Neuron (in vitro differentiated cells): ENCODE data around the gene SLC2A10.

Source experiments
- H2AFZ ChIP-seq: one replicate; pipeline ENCODE4 v1.6.1; 2013; ENCODE audit warnings: low read depth, mild to moderate bottlenecking, inconsistent platforms, low read length, moderate library complexity
- H3K27me3 ChIP-seq: one replicate; pipeline ENCODE4 v1.6.1; 2013; ENCODE audit warnings: low read length; ENCODE audit not compliant: insufficient read depth
- H3K36me3 ChIP-seq: one replicate; pipeline ENCODE4 v1.6.1; 2013; ENCODE audit warnings: low read length; ENCODE audit not compliant: insufficient read depth
- H3K4me1 ChIP-seq: one replicate; pipeline ENCODE4 v1.6.1; 2013; ENCODE audit warnings: low read length; ENCODE audit not compliant: insufficient read depth
- H3K4me3 ChIP-seq: 2 replicates; pipeline ENCODE4 v1.5.1; 2013; ENCODE audit warnings: mild to moderate bottlenecking, low read length, moderate library complexity
- H3K9me3 ChIP-seq: one replicate; pipeline ENCODE4 v1.6.1; 2013; ENCODE audit warnings: low read length

Gene SLC2A10

GRCh38 chr20:46740214-46740609, 30.8 kb downstream of the SLC2A10 start:
- H2AFZ ChIP-seq, result no peak overlapping the region
- no peaks in the 10 kb centered on the region for H3K4me1 ChIP-seq
- H3K36me3 ChIP-seq, result no peaks in the 10 kb centered on the region
- no peaks in the 10 kb centered on the region for H3K9me3 ChIP-seq
- no peak overlapping the region for H3K4me3 ChIP-seq
- peaks cover 13% of the 10 kb centered on the region for H3K27me3 ChIP-seq

GRCh38 chr20:46741924-46742668, 32.6 kb downstream of the SLC2A10 start:
- Histone ChIP-seq H2AFZ (no peak overlapping the region), H3K36me3 (no peaks in the 10 kb centered on the region), H3K27me3 (peaks cover 13% of the 10 kb centered on the region), H3K4me1 (no peaks in the 10 kb centered on the region), H3K4me3 (no peak overlapping the region), H3K9me3 (no peaks in the 10 kb centered on the region)

- no peaks in the 10 kb centered on the region for H3K4me1 ChIP-seq
- H3K4me3 ChIP-seq, result no peak overlapping the region
- H2AFZ ChIP-seq, result no peak overlapping the region
- H3K9me3 ChIP-seq, result no peaks in the 10 kb centered on the region
- peaks cover 13% of the 10 kb centered on the region for H3K27me3 ChIP-seq
- no peaks in the 10 kb centered on the region for H3K36me3 ChIP-seq
These were observed 33.2 kb downstream of the SLC2A10 start for GRCh38 chr20:46742669-46743045.

DNA sequence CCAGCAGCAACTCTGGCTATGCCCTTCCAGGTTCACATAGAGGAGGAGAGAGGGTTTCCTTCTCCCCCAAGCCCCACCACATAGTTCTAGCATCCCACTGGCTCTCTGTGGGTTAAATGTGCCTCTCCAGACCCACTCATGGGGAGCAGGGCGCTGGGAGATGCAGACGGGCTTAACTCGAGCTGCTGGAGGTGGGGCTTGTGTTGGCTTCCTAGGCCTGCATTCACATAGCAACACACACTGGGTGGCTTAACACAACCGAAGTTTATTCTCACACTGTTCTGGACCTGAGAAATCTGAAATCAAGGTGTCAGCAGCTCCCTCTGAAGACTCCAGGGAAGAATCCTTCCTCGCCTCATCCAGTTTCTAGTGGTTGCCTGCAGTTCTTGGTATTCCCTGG, 33.6 kb downstream of the SLC2A10 start:
- peaks cover 13% of the 10 kb centered on the region for H3K27me3 ChIP-seq
- H2AFZ ChIP-seq, result no peak overlapping the region
- no peaks in the 10 kb centered on the region for H3K36me3 ChIP-seq
- H3K4me3 ChIP-seq, result no peak overlapping the region
- no peaks in the 10 kb centered on the region for H3K4me1 ChIP-seq
- no peaks in the 10 kb centered on the region for H3K9me3 ChIP-seq

GRCh38 chr20:46746956-46747526, 37.6 kb downstream of the SLC2A10 start:
- Histone ChIP-seq H3K4me1 (no peaks in the 10 kb centered on the region), H3K4me3 (no peak overlapping the region), H3K36me3 (no peaks in the 10 kb centered on the region), H2AFZ (no peak overlapping the region), H3K9me3 (no peaks in the 10 kb centered on the region), H3K27me3 (peaks cover 19% of the 10 kb centered on the region)

DNA sequence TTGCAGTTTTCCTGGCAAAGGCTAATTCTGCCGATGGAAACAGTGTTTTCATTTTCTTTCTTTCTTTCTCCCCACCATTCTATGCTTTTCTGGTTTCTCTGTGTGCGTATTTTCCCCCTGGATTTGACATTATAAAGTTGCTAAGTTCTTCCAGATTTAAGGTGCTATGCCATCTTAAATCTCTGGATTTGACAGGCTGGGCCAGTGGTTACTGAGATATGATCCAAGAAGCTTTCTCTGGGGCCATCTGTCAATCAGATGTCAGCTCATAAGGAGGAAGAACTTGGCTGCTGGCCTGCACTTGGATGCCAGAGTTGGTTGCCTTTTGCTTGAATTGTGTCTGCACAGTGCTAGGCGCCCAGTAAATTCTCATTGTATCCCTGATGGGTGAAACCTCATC, 39.7 kb downstream of the SLC2A10 start:
- H3K36me3 ChIP-seq, result no peaks in the 10 kb centered on the region
- H3K9me3 ChIP-seq, result no peaks in the 10 kb centered on the region
- H3K4me3 ChIP-seq, result no peak overlapping the region
- H3K4me1 ChIP-seq, result peaks cover 3% of the 10 kb centered on the region
- H3K27me3 ChIP-seq, result peaks cover 6% of the 10 kb centered on the region
- H2AFZ ChIP-seq, result no peak overlapping the region

- Histone ChIP-seq H3K9me3 (no peaks in the 10 kb centered on the region), H2AFZ (no peak overlapping the region), H3K27me3 (peaks cover 6% of the 10 kb centered on the region), H3K4me3 (no peak overlapping the region), H3K36me3 (no peaks in the 10 kb centered on the region), H3K4me1 (peaks cover 3% of the 10 kb centered on the region)
These were observed 42.4 kb downstream of the SLC2A10 start for GRCh38 chr20:46751856-46752255.

GRCh38 chr20:46752728-46753127, 43.3 kb downstream of the SLC2A10 start:
- Histone ChIP-seq H3K27me3 (peaks cover 6% of the 10 kb centered on the region), H3K4me1 (peaks cover 3% of the 10 kb centered on the region), H3K4me3 (no peak overlapping the region), H3K36me3 (no peaks in the 10 kb centered on the region), H2AFZ (no peak overlapping the region), H3K9me3 (no peaks in the 10 kb centered on the region)

DNA sequence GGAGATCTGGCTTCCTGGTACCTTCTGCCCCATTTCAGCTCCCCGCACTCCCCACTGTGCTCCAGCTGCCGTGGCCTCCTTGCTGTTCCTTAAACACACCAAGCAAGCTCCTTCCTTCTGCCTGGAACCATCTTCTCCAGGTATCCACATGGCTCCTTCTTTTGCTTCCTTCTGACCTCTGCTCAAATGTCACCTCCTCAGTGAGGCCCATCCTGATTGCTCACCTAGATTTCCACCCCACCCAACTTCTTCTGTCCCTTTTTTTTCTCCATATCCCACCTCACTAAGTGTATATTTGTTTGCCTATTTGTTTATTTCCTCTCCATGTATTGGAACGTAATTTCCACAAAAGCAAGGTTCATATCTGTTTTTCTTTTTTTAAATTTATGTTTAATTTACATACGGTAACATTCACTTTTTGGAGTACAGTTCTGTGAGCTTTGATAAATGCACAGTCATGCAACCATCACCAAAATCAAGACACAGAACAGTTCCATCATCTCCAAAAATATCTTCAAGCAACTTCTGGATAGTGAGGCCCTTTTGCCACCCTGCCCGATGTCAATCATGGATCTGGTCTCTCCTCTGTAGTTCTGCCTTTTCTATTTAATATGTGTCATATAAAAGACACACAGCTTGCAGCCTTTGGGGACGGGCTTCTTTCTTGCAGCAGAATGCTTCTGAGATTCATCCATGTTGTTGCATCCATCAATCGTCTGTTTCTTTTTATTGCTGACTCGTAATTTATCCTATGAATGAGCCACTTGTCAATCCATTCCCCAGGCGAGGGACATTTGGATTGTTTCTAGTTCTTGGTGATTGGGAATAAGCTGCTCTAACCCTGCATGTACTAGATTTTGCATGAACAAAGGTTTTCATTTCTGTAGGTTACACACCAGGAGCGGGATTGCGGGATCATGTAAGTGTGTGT, 46.3 kb downstream of the SLC2A10 start:
- H3K27me3 ChIP-seq, result no peaks in the 10 kb centered on the region
- no peak overlapping the region for H3K4me3 ChIP-seq
- no peaks in the 10 kb centered on the region for H3K9me3 ChIP-seq
- no peak overlapping the region for H2AFZ ChIP-seq
- peaks cover 3% of the 10 kb centered on the region for H3K4me1 ChIP-seq
- H3K36me3 ChIP-seq, result no peaks in the 10 kb centered on the region

- H3K36me3 ChIP-seq, result no peaks in the 10 kb centered on the region
- H3K4me1 ChIP-seq, result peaks cover 3% of the 10 kb centered on the region
- no peaks in the 10 kb centered on the region for H3K27me3 ChIP-seq
- H2AFZ ChIP-seq, result no peak overlapping the region
- no peak overlapping the region for H3K4me3 ChIP-seq
- H3K9me3 ChIP-seq, result no peaks in the 10 kb centered on the region
These were observed 47.0 kb downstream of the SLC2A10 start for GRCh38 chr20:46756419-46756818.

DNA sequence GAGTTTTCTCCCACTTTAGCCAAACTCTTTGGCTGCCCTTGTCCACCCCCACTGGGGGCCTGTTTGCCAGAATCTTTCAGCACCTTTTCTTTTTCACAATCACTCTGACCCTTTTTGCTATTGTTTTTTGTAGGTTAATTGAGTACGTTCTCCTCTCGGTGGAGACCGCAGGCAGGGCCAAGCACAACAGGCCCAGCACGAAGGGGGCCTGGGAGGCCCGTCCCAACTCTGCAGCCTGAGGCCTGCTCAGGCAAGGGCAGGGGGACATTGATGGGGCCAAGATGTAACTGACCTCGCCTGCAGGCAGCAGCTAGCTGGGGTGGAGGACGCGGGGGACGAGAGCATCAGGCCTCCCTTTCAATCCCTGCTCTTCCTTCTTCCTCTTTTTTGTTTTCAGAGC, 47.7 kb downstream of the SLC2A10 start:
- peaks cover 3% of the 10 kb centered on the region for H3K27me3 ChIP-seq
- H3K9me3 ChIP-seq, result no peaks in the 10 kb centered on the region
- no peak overlapping the region for H3K4me3 ChIP-seq
- H3K4me1 ChIP-seq, result peaks cover 3% of the 10 kb centered on the region
- H3K36me3 ChIP-seq, result no peaks in the 10 kb centered on the region
- H2AFZ ChIP-seq, result no peak overlapping the region

DNA sequence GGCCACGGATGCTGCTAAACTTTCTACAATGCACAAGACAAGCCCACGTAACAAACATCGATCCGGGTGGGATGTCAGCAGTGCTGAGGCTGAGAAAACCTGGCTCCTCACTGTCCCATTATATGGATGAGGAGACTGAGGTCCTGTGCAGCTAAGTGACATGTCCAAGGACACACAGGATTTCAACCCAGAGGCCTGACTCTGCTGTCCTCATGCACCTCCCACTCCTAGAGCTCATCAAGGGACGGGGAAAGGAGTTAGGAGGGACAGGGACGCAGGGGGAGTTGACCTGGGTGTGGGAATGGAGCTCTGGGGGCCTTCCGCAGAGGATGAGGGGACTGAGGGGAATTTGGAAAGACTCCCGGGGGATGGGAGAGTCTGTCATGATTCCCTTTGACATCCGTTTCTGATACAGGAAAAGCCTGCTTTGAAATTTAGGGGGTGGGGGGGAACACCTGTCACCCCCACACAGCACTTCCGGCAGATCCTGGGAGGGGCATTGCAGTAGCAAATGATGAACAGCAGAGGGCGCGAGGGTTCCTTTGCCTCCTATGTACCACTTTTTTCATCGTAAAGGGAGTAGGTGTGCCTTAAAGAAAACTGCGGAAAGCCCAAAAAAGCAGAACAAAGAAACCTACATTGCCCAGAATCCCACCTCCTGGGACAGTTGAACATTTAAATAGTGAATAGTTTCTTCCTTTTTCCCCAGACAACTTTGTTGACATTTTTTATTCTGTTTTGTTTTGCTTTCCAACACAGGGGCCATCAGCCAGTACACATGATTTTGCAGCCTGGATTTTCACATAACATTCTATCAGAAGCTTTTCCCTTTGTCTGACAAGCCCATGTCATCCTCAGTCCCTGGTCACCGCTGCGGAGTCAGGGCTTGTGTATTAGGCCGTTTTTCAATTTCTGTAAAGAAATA, 48.6 kb downstream of the SLC2A10 start:
- no peak overlapping the region for H3K4me3 ChIP-seq
- no peaks in the 10 kb centered on the region for H3K36me3 ChIP-seq
- no peak overlapping the region for H2AFZ ChIP-seq
- H3K27me3 ChIP-seq, result peaks cover 3% of the 10 kb centered on the region
- H3K9me3 ChIP-seq, result no peaks in the 10 kb centered on the region
- H3K4me1 ChIP-seq, result no peaks in the 10 kb centered on the region
